GM18508 (cell line): ENCODE results near the gene SRL.
A peak's percentile ranks its signal among the peaks of the same experiment; 100 is the strongest.
"Not testable (repeated sequence)": the region's sequence is repeated elsewhere in the genome, so short reads cannot be mapped to it uniquely, and the experiment has no call there.

Source experiments
- ATAC-seq: cut with Tn5 transposase; IDR thresholded peaks from one replicate; pipeline ENCODE4 v1.9.1; 2021; ENCODE audit warnings: moderate number of reproducible peaks; ENCODE audit not compliant: insufficient read depth, unreplicated experiment

Gene SRL

DNA sequence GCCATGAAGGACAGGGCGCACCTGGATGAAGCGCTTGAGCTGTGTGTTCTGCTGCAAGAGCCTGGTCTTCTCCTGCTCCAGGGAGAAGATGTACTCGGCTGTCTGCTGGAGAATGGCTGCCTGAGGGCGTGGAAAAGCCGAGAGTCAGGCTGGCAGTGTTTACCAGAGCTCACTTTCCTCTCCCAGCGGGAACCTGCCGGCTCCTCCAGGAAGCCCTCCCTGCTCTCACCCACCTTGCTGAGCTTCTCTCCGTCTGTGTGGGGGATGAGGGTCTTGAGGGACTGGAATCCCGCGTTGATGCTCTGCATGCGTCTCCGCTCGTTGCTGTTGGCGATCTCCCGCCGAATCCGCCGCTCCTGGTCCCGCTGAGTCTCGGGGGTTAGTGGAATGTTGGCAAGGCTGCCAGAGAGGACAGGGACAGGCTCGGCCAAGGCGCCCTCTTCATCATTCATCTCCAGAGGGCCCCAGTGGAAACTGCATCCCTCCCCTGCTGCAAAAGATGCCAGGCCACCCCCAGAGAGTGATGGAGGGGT, 20.5 kb upstream of the SRL start:
- no peak for ATAC-seq

GRCh38 chr16:4261557-4262172, 19.8 kb upstream of the SRL start:
- no peak for ATAC-seq

DNA sequence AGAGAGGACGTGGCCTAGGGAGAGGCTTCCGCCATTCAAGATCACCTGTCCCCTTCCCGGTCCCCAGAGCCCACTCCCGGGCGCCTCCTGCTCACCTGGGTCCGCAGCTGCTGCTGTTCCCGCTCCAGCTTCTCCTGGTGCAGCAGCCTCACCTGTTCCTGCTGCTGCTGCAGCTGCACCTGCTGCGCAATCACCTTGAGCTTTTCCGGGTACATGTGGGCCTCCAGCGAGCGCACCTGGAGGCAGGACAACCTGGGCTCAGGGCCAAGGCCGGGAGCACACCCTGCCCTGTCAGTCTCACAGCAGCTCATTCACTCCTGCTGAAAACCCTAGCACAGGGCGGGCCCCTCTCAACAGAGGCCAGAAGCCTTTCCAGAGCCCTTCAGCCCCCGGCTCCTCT, 18.5 kb upstream of the SRL start:
- no peak for ATAC-seq

GRCh38 chr16:4257646-4258556, 16.0 kb upstream of the SRL start:
- no peak for ATAC-seq

DNA sequence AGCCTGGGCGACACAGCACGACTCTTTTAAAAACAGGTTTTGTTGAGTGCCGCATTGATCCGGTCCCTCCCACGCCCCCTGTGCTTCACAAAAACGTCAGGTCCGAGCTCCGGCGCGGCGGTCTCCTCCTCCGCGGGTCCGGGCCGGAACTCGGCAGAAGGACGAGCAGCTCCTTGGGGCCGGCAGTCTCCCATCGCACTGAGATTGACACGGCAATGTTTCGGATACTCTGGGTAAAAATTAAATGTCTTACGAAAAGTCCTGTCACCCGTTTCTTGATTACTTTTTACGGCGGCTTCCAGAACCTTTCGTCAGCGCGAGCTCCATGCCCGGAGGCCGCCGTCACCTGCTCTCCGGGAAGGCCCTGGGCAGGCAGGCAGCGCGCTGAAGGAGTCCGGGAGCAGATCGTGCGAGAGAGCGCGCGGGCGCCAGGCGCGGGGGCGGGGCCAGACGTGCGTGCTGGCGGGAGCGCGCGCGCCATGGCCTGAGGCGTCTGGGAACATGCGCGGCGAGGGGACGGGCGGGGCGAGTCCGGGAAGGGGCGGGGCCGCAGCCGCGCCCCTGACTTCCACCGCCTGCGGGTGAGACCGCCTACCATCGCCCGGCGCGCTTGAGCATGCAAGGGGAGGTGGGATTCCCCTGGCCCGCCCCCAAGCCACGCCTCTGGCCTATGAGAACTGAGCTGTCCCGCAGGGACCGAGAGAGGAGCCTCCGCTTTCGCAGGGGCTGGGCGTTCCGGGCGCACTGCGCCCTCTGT, 11.7 kb upstream of the SRL start:
- ATAC-seq = peak; percentile 87

DNA sequence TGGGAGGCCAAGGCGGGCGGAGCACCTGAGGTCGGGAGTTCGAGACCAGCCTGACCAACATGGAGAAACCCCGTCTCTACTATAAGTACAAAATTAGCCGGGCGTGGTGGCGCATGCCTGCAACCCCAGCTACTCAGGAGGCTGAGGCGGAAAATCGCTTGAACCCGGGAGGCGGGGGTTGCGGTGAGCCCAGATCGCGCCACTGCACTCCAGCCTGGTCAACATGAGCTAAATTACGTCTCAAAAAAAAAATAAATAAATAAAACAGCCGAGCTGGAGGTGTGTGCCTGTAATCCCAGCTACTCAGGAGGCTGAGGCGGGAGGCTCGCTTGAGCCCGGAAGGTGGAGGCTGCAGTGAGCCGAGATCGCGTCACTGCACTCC, 11.1 kb upstream of the SRL start:
- ATAC-seq = not testable (repeated sequence)

GRCh38 chr16:4249530-4250308, 7.8 kb upstream of the SRL start:
- ATAC-seq = no peak

DNA sequence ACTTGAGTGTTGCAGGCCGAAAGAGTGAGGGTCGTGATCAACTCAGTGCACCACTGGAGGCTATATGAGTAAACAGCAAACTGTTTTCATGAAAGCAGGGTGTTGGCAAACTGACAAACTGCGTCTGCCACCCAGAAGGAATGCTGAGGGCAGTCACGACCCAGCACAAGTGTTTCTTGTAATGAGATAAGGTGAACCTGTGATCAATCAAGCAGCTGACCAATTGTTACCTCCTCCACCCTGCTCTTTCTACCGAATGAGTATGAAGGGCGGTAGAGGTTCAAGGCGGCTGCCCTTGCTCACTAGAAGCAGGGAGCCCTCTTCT, 5.5 kb upstream of the SRL start:
- ATAC-seq = no peak

DNA sequence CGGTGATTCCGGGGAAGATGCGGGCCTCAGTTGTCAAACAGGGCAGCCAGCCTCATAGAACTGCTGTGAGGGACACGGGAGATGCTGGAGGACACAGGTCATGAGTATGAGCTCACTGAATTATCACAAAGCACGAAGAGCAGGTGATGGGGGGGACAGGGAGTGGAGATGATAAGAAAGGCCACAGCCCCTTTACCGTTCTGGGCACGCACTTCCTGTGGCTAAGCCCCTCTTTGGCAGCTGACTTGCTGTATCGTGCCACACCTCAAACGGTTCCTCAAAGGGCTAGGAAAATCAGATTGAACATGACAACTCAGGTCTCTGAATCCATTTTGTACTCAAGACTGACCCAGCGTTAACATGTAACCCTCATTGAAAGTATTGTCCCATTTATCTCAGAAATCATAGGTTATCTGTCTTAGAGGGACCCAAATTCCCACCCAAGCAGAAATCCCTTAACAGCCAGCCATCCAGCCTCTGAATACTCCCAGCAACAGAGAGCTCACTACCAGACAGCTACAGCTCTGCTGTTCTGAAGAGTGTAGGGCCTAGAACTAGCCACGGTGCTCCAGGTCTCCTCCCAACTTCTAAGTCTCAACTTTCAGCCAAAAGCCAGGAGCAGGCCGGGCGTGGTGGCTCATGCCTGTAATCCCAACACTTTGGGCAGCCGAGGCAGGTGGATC, 5.0 kb upstream of the SRL start:
- no peak for ATAC-seq

DNA sequence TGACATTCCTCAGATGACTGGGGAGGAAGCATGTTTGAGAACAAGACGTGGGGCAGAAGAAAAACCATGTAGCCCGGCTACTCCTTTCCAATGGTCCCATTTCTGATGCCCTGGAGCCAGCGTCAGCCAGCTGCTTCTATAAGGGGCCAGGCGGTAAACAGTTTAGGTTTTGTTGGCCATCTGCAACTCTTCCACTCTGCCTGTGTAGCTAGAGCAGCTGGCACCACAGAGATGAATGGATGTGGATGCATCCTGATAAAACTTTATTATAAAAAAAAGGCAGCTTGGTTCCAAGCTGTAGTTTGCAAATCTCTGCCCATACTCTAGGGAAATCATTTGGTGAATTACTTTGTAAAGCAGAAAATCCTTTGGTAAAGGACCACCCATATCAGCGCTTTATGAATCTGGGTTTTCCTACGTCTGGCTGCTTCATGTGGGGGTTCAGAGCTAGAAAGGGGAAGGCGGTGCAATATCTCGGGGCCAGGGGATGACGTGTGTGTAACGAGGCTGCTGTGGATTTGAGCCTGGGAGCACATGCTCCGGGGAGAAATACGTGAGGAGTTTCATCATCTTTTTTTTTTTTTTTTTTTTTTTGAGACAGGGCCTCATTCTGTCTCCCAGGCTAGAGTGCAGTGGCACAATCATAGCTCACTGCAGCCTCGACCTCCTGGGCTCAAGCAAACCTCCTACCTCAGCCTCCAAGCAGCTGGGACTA, 3.4 kb upstream of the SRL start:
- no peak for ATAC-seq

DNA sequence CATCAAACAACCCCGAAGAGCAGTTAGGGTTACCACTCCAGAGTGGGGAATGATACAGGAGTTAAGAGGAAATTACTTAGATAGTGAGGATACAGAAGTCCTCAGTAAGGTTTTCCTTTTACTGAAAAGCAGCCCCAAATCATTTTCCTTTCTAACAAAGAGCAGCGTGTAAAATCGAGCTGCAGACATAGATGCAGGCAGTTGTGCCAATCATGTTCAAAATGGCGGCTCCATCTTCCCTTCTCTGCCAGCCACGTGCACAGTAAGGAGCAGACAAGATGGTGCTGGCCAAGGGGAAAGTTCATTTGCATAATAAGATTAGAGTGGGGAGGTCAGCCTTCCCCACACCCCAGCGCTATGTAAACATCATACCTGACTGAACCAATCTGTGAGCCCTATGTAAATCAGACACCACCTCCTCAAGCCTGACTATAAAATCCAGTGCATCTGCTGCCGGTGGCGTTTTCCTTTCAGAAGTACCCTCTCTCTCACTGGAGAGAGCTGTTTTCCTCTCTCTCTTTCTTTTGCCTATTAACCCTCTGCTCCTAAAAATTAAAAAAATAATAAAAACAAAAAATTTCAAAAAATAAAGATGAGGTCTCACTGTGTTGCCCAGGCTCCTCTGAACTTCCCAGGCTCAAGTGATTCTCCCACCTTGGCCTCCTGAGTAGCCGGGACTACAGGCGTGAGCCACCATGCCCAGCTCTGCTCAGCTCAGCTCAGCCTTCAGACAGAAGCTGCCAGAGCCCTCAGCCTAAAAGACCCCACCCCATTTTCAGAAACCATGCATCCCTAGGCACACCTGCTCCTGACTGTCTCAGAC, 2.6 kb upstream of the SRL start:
- ATAC-seq = no peak

DNA sequence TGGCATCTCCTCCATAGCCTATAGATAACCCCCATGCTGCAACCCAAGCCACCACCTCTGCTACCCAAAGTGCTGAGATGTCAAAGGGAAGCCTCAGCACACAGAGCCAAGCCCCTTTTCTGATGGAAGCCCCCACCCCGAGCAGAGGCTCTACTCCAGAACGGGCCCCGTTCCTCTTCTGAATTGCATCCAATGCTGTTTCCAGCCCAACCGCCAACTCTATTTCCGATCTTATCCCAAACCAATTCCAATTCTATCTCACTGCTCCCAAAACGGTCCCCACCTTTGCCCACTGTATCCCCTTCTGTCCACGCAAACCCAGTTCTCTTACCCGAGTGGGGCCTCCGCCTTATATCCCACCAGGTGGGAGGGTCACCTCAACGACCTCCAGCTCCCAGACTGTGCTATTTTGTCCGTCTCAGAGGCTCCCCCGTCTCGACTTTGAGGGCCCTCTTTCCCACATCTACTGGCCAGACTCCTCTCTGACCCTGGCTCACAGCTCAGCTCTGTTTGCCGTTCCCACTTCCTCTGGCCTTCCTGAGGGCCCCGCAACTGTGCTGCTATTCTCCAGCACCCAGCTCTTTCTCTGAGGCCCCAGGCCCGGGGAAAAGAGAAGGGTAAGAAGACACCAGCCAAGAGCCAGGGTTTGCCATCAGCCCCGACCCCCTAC, 487 bp downstream of the SRL start:
- ATAC-seq = no peak

GRCh38 chr16:4240624-4241023, 1.3 kb downstream of the SRL start:
- no peak for ATAC-seq

- ATAC-seq = no peak
Observed at GRCh38 chr16:4239682-4240175, 2.2 kb downstream of the SRL start.

DNA sequence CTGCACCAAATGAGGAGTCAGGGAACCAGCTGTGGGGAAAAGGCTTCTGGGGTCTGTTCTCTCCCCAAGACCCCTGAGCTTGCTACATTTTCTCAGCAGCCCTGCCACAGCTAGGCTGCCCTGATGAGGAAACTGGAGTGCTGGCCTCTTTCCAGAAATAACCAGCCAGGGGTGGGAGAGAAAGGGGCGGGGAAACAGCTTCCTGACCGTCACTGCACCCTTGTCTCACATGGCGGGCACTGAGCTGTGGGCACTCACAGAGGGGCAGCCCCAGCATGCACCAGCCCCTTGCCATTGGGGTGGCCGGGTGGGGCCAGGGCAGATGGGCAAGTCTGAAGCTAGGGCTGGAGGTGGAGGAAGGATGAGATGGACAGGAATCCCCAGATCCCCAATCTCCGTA, 2.9 kb downstream of the SRL start:
- ATAC-seq = no peak

- ATAC-seq = no peak
Observed at GRCh38 chr16:4233431-4233830, 8.4 kb downstream of the SRL start.

- no peak for ATAC-seq
Observed at GRCh38 chr16:4232541-4233386, 9.1 kb downstream of the SRL start.
